Prostate gland (tissue), 2 donors: ENCODE measurements around the gene ABL1.

Experiments used
- CTCF ChIP-seq, 4 experiments: fragments of 200-600 bp in 2 of 4; fragments of 450-650 bp in 2 of 4; sonication (generic) in 2 of 4; IDR thresholded peaks; 1 replicate in 3 of 4; 2 replicates in 1 of 4; pipeline ENCODE4 v1.5.1; 2016 to 2019; ENCODE audit warnings: antibody characterized with exemption in 4 of 4, mild to moderate bottlenecking in 2 of 4, moderate library complexity in 2 of 4
- POLR2AphosphoS5 ChIP-seq: sonication (generic); formaldehyde crosslinking; IDR thresholded peaks from one replicate; pipeline ENCODE4 v1.6.1; 2017; ENCODE audit warnings: antibody characterized with exemption

- TF ChIP-seq CTCF (IDR thresholded peaks at IDR 0.05): no peak
- no peak for TF ChIP-seq POLR2AphosphoS5
These were observed 4.4 kb downstream of the ABL1 start for GRCh38 chr9:130839132-130840111.
